DMS 273 treated with DMSO at 0.1 percent for 48 hours (cell line): ENCODE data around the gene STAB1.

Experiments used
- DNase-seq: peaks from one replicate; lab custom pipeline; 2025; lab: John Stamatoyannopoulos, UW

The STAB1 gene

DNA sequence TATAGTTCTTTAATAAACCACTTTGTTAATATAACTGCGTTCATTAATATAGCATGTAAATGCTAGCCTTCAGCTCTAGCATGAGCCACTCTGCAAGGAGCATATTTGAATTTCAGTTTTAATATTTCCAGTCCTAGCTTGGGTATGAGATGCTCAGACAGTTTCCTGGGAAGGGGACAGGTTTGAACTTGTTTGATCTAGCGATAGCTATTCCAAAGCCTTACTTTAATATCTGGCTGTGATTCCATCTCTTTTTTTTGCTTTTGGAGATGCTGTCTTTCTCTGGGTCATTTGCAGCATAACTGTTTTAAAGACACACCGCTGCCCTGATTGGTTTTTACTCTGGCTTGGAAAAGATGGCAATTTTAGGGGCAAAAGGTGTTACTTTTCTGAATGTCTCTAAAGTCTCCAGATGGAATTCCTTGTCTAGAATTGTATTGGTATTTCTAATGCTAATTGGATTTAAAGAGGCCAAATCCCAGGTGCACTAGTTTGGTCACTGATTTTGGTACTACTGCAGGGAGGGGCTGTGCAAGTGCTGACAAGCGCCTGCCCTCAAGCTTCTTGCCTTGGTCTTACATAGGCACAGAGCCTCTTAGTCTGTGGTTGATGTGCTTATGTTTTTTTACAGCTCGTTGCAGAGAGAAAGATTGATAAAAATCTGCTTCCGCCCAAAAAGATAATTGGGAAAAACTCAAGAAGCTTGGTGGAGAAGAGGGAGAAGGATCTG is 36.9 kb upstream of the STAB1 start:
- no peak for DNase-seq

- no peak for DNase-seq
Measured at GRCh38 chr3:52458770-52459545, 36.2 kb upstream of the STAB1 start.

GRCh38 chr3:52461874-52462273 is 33.3 kb upstream of the STAB1 start:
- DNase-seq = no peak

GRCh38 chr3:52463416-52463815 is 31.7 kb upstream of the STAB1 start:
- DNase-seq = no peak

DNA sequence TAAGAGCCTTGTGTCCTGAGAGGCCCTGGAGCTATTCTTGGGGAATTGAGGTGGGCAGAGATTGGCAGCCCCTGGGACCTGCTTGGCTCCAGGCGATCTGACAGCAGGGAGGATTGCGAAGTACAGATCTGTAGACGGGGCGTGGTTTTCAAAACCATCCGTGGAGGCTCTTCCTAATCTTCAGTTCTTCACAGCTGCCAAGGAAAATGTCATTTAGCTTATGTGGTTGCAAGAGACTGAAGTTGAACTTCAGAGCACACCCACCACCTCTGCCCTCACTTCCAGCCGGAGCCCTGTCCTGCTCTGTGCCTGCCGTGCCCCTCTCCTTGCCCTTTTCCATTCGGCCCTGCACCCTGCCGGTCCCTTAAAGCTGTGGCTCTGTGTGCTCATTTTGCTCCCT is 26.8 kb upstream of the STAB1 start:
- peak; percentile 65 for DNase-seq

- DNase-seq = peak; percentile 75
Measured at GRCh38 chr3:52469001-52469400, 26.1 kb upstream of the STAB1 start.

- DNase-seq = no peak
Measured at GRCh38 chr3:52470920-52471319, 24.2 kb upstream of the STAB1 start.

GRCh38 chr3:52471371-52472238 is 23.5 kb upstream of the STAB1 start:
- DNase-seq = no peak

DNA sequence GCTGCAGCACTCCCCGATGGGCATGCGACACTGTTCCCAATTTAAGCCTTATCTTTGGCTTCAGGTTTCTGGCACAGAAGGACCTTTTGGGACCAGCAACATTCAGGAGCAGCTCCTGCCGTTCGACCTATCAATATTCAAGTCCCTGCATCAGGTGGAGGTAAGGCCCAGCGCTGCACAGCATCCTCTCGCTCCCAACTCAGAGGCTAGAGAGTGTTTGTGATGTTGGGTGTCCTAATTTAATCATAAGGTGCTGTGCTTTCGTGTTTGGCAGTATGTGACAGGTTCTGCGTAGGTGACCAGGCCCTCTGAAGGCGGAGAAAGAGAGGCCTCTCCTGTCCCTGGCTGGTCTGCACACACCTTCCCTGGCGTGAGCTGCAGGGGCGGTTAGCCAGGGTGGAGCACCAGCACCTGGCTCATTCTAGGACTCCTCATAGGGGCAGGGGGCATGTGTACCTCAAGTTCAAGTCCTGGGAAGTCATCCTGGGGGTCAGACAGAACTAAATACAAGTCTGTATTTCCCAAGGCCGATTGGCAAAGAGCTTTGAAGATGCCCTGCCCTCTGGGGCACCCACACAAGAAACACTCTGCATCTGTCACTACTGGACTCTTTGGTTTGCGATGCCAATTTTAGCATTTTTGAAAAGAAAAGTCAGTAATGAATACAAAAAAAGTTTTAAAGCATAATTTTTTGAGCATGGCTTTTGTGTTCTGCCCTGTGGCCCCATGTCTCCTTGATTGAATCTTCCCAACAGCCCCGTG is 22.7 kb upstream of the STAB1 start:
- no peak for DNase-seq

DNA sequence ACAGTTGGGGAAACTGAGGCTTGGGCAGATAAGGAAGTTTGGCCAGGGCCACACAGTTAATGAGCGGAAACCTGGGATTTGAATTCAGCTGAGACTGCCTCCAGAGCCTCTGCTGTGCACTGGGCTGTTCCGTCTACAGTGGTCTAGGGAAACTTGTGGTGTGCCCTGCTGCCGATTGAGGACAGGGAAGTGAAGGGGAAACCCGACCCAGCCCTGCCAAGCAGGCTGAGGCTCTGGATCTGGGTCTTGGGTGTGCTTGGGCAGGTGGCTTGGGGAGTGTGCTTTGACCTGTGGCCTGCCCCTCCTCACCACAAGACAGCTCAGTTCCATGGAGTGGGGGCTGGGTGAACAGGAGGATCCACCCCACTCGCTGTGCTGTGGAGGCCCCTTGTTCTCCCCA is 22.1 kb upstream of the STAB1 start:
- DNase-seq = no peak

DNA sequence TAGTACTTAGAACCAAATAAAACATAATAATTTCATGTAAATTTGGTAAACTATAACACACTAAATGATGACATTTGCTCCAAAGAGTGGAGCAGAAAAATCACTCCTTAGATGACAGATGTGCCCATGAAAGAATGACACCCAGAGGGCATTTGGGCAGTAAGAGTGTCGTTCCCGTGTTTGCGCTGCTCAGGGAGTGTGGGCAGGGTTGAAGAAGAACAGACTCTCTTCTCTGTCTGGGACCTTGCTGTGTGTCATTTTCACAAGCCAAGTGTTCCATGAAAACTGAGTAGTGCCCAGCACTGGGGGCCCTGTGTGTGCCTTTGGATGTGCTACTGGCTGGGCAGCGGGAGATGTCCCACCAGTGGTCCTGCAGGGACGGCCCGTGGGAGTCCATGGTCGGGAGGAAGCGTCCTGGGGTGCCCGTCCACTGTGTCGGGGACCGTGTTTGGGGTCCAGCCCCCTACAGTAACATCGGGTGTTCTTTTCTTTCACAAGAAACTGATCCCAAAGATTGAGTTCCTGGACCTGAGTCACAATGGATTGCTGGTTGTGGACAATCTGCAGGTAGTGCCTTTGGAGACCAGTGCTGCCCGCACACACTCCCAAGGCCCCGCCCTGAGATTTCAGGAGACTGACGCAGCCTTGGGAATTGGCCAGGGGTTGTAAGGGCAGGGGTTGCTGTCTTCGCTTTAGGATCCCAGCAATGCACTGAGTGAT is 17.9 kb upstream of the STAB1 start:
- no peak for DNase-seq

- no peak for DNase-seq
Measured at GRCh38 chr3:52477796-52478095, 17.4 kb upstream of the STAB1 start.

DNA sequence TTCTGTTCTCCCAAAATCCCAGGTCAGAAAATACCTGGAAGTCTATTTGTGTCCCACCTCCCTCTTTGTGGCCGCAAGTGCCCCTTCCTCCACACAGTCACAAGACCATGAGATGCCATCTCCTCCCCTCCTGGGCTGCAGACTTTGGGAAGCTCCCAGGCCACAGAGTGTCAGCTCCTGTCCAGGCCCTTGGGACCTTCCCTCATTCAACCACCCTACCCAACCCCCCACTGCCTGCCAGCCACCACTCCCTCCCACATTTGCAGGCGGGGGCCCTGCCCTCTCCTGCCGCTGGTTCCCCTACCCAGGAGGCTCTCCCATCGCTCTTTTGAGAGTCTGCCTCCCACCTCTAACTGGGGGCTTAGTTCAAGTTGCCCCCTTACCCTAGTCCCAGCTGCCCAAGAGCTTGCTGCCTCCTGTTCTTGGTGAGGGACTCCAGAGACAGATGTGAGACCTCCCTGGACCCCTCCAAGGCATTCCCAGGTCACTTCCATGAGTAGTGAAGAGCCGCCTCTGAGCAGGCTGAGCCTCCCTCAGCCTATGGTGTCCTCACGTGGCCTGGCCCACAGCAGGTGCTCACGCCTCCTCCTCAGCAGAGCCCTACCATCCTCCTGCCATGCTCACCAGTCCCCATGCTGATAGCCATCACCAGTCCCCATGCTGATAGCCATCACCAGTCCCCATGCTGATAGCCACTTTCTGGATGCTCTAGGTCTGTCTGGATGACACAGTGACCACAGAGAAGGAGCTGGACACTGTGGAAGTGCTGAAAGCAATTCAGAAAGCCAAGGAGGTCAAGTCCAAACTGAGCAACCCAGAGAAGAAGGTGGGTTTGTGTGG is 15.9 kb upstream of the STAB1 start:
- no peak for DNase-seq

- no peak for DNase-seq
Measured at GRCh38 chr3:52479877-52480575, 15.1 kb upstream of the STAB1 start.

GRCh38 chr3:52480768-52481715 is 14.1 kb upstream of the STAB1 start:
- DNase-seq = peak; percentile 13

DNA sequence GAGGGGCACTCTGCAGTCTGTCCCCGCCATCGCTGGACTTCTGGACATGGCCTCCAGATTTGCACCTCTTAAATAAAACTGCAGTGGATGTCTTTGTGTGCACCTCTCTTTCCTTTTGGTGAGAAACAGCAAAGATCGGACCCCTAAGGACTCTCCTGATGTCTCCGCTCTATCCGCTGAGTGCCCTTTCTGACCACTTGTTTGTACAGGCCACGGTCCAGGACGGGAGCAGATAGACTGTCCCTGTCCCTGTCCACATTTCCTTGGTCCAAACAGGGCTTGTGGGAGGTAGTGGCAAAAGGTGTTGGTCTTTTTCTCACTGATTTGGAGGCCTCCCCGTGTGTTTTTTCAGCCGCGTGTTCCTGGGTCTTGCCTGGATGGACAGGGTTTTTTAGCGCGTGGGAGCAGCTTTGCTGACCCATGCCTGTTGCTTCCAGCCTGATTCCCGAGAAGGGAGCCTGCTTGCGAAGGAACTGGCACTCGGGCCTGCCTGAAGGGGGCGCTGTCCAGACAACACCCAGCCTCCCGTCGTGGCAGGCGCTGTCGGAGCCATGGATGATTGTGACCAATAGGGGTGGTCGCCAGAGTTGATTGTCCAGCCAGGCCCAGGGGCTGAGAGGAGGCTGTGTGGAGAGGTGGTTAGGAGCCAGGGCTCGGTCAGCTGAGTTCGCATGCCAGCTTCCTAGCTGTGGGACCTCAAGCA is 13.2 kb upstream of the STAB1 start:
- no peak for DNase-seq

- DNase-seq = no peak
Measured at GRCh38 chr3:52483081-52483480, 12.1 kb upstream of the STAB1 start.
